GM13976 (cell line): Measurements from ENCODE around the gene ARHGEF7.

Experiments used
- DNase-seq: peaks from one replicate; pipeline ENCODE4 v3.0.0; 2012; ENCODE audit warnings: low spot score
- in situ Hi-C: fragments of 300-500 bp; cut with MboI; formaldehyde crosslinking; loops from one replicate; pipeline ENCODE4 v1.12.0; 2022; ENCODE audit warnings: low sequenced_read_pairs, mixed read lengths, inconsistent platforms; ENCODE audit not compliant: unreplicated experiment
- TF ChIP-seq, protein P1 (sequence below): IDR thresholded peaks from 2 replicates; pipeline ENCODE4 v1.5.1; 2012; ENCODE audit warnings: borderline replicate concordance, mild to moderate bottlenecking; ENCODE audit not compliant: insufficient read depth; ENCODE audit errors: extremely low read depth, missing control alignments, control extremely low read depth

ARHGEF7 gene

DNA sequence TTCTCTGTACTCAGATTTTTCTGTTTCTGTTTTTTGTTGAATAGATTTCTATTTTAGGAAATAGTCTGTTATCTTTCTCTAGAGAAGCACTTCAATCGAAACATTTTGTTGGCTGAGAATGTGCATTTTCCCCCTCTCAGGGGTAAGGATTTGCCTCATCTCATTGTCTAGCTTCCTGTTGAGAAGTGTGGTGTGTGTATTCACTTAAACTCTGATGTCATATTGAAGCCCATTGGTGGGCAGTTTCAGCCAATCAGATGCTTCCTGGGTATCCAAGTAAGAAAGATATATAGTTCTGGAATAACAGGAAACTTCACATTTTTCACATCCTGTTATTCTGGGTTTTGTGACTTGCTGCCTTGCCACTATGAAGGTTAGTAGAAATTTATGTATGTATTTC lies 87.6 kb downstream of the ARHGEF7 start:
- in situ Hi-C loops = loop anchor here (25.0 kb wide), 1 partner anchor 290 kb away; the partner anchor contains the start of gene ANKRD10
- DNase-seq = peak; percentile 80

DNA sequence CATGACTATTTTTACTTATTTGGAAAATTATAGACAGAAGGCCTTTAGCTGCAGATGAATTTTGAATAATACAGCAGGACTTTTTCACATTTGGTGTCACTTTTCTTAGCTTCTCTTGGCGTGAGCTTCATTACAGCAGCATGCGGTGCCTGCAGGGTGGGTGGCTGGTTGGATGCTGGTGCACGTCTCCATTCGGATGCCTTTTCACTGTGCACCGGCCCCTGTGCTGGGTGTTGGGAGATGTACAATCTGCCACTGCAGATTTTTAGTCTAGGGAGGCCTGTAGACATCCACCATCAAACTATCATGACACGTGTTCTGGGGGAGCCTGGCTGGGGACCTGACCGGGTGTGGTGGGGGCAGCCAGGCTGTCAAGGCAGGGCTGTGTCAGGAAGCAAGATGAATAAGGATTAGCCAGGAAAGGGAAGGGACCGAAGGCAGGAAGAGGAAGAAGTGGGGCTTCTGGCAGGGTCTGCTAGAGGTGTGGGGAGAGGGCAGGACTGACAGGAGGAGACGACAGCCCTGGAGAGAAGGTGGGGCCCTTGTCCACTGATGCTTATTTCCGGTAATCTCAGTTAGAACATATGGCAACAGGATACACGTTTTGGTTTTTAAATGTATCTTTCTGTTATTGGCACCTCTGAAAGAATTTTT lies 88.8 kb downstream of the ARHGEF7 start:
- no peak for DNase-seq
- in situ Hi-C loops = loop anchor here (25.0 kb wide), 1 partner anchor 292 kb away; the partner anchor contains the start of gene ANKRD10
- TF ChIP-seq, protein P1, sequence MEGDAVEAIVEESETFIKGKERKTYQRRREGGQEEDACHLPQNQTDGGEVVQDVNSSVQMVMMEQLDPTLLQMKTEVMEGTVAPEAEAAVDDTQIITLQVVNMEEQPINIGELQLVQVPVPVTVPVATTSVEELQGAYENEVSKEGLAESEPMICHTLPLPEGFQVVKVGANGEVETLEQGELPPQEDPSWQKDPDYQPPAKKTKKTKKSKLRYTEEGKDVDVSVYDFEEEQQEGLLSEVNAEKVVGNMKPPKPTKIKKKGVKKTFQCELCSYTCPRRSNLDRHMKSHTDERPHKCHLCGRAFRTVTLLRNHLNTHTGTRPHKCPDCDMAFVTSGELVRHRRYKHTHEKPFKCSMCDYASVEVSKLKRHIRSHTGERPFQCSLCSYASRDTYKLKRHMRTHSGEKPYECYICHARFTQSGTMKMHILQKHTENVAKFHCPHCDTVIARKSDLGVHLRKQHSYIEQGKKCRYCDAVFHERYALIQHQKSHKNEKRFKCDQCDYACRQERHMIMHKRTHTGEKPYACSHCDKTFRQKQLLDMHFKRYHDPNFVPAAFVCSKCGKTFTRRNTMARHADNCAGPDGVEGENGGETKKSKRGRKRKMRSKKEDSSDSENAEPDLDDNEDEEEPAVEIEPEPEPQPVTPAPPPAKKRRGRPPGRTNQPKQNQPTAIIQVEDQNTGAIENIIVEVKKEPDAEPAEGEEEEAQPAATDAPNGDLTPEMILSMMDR = no peak

More for the DNA sequence above, 87.6 kb downstream of the ARHGEF7 start:
- TF ChIP-seq, protein P1 = no peak

DNA sequence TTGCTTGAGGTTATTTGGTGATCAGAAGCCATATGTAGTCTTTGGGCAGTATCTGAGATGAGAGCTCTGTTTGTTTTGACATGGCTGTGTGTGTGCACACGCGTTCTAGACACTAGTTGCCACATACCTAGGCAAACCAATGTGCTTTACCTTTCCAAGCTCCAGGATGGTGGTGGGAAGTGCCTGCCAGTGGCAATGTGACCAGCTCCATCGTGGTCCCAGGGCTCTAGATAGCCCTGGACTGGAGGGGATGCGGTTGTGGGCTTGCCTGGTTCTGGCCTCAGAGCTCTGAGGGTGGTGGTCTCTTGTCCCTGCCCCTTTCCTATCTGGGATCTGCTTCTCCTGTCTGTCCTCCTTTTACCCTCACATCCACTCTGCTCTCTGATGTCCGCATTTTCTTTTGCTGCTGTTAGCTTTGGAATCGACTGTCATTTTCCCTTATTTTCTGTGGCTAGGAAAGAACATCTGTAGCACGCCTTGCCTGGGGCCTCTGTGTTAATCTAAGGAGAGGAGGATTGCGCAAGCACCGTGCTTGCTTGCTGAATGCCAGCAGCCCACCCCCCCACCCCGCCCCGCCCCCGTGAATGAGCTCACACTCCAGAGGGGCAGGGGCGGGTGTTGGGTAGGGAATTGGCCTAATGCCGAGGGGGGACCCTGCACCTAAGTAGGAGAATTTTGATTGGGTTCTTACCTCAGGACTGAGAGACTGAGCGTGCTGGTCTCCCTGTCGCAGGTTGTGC lies 89.5 kb downstream of the ARHGEF7 start:
- no peak for DNase-seq
- in situ Hi-C loops = loop anchor here (25.0 kb wide), 1 partner anchor 292 kb away; the partner anchor contains the start of gene ANKRD10
- TF ChIP-seq, protein P1 = no peak

DNA sequence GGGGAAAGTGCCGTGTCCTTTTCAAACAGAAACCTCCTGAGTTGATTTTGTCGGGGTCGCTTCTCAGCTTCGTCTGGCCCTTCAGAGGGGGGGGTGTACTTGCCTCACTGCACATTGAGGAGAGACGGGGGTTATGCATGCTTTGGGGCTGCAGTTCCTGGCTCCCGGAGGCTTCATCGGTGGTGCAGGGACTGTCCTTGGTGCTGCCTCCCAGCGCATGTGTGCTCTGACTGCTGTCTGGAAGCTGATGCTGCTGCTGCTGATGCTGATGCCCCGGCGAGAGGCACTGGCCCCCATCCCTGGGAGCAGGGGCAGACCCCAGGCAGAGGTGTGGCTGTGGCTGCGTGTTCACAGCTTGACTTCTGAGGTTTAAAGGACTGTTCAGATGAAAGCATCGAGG lies 91.0 kb downstream of the ARHGEF7 start:
- in situ Hi-C loops = loop anchor here (25.0 kb wide), 1 partner anchor 294 kb away; the partner anchor contains the start of gene ANKRD10
- DNase-seq = no peak
- TF ChIP-seq, protein P1 = no peak

DNA sequence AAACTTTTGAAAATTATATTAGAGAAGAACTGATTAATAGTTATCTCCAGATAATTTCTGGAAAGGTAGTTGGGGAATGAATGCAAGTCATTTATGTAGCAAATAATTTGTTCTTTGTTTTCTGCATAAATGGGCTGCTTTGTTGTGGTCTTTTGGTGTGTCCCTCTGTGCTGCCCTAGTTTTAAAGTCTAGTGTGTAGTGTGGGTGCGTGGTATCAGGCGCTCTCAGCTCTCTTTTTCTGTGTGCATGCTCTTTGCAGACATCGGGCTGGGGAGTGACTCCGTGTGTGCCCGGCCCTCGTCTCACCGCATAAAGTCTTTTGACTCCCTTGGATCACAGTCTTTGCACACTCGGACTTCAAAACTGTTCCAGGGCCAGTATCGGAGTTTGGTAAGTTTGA lies 94.5 kb downstream of the ARHGEF7 start:
- DNase-seq = no peak
- TF ChIP-seq, protein P1 = no peak
- in situ Hi-C loops = loop anchor here (25.0 kb wide), 1 partner anchor 297 kb away; the partner anchor contains the start of gene ANKRD10

DNA sequence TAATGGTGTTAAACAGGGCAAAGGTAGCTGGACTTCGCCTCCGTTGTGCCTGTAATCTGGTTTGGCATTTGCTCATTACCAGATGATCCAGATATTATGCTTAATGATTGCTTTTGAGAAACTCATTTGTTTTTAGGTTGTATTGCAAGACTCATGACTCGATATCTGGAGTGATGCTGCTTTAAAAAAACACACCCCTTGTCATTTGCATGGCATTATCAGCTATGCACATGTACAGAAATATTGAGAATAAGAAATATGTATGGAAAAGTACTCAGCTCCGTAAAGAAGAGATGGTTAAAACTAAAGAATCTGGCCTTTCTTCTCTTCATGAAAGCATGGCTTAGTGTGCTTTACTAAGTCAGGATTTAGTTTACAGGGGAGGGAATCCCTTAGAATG lies 95.0 kb downstream of the ARHGEF7 start:
- in situ Hi-C loops = loop anchor here (25.0 kb wide), 1 partner anchor 298 kb away; the partner anchor contains the start of gene ANKRD10
- DNase-seq = no peak
- TF ChIP-seq, protein P1 = no peak
